ENCODE measurements around the gene FMN2. TPM values are rescaled to one million over a fixed set of nuclear protein-coding genes. Genes with fewer than 3 reads are reported as not detected.
"Not testable (repeated sequence)": the region's sequence is repeated elsewhere in the genome, so short reads cannot be mapped to it uniquely, and the experiment has no call there.

The FMN2 gene
- total RNA-seq, 1 donor from 2014 or later, result not detected

GRCh38 chr1:240405751-240406150 lies 314.1 kb downstream of the FMN2 start:
- Histone ChIP-seq H3K27ac (replicated peaks) (no peak overlapping the region), H3K4me1 (no peaks in the 10 kb centered on the region), H3K9me3 (replicated peaks) (no peaks in the 10 kb centered on the region), H3K36me3 (no peaks in the 10 kb centered on the region), H3K27me3 (ENCODE audit: low read depth) (no peaks in the 10 kb centered on the region), H3K4me3 (no peak overlapping the region)
- TF ChIP-seq CTCF (IDR thresholded peaks at IDR 0.05; ENCODE audit: borderline replicate concordance), result no peak
- no peak for DNase-seq
- intact Hi-C loops (cut with micrococcal nuclease), result no loop called here

GRCh38 chr1:240407407-240407806 lies 315.7 kb downstream of the FMN2 start:
- Histone ChIP-seq H3K36me3 (no peaks in the 10 kb centered on the region), H3K27me3 (ENCODE audit: low read depth) (no peaks in the 10 kb centered on the region), H3K27ac (replicated peaks) (no peak overlapping the region), H3K9me3 (replicated peaks) (no peaks in the 10 kb centered on the region), H3K4me1 (no peaks in the 10 kb centered on the region), H3K4me3 (no peak overlapping the region)
- intact Hi-C loops (cut with micrococcal nuclease), result no loop called here
- no peak for DNase-seq
- no peak for TF ChIP-seq CTCF (IDR thresholded peaks at IDR 0.05; ENCODE audit: borderline replicate concordance)

GRCh38 chr1:240409615-240410014 lies 317.9 kb downstream of the FMN2 start:
- H3K4me1 ChIP-seq, result no peaks in the 10 kb centered on the region
- intact Hi-C loops (cut with micrococcal nuclease), result no loop called here
- DNase-seq, result no peak
- H3K27me3 ChIP-seq (ENCODE audit: low read depth), result no peaks in the 10 kb centered on the region
- TF ChIP-seq CTCF (IDR thresholded peaks at IDR 0.05; ENCODE audit: borderline replicate concordance), result no peak
- H3K36me3 ChIP-seq, result no peaks in the 10 kb centered on the region
- no peak overlapping the region for H3K4me3 ChIP-seq
- H3K9me3 ChIP-seq (replicated peaks), result no peaks in the 10 kb centered on the region
- H3K27ac ChIP-seq (replicated peaks), result no peak overlapping the region

GRCh38 chr1:240413732-240414131 lies 322.0 kb downstream of the FMN2 start:
- intact Hi-C loops (cut with micrococcal nuclease), result no loop called here
- TF ChIP-seq CTCF (IDR thresholded peaks at IDR 0.05; ENCODE audit: borderline replicate concordance), result no peak
- Histone ChIP-seq H3K4me1 (no peaks in the 10 kb centered on the region), H3K27me3 (ENCODE audit: low read depth) (no peaks in the 10 kb centered on the region), H3K27ac (replicated peaks) (no peak overlapping the region), H3K9me3 (replicated peaks) (no peaks in the 10 kb centered on the region), H3K36me3 (no peaks in the 10 kb centered on the region), H3K4me3 (no peak overlapping the region)
- DNase-seq, result no peak

- no peak for DNase-seq
- Histone ChIP-seq H3K27ac (replicated peaks) (no peak overlapping the region), H3K27me3 (ENCODE audit: low read depth) (no peaks in the 10 kb centered on the region), H3K9me3 (replicated peaks) (no peaks in the 10 kb centered on the region), H3K36me3 (no peaks in the 10 kb centered on the region), H3K4me3 (no peak overlapping the region), H3K4me1 (no peaks in the 10 kb centered on the region)
- intact Hi-C loops (cut with micrococcal nuclease), result no loop called here
- TF ChIP-seq CTCF (IDR thresholded peaks at IDR 0.05; ENCODE audit: borderline replicate concordance), result no peak
These were observed 322.6 kb downstream of the FMN2 start for GRCh38 chr1:240414237-240414636.

GRCh38 chr1:240415011-240415410 lies 323.3 kb downstream of the FMN2 start:
- DNase-seq; H3K36me3 ChIP-seq; intact Hi-C loops (cut with micrococcal nuclease); H3K27ac ChIP-seq (replicated peaks); H3K4me1 ChIP-seq; H3K9me3 ChIP-seq (replicated peaks); H3K27me3 ChIP-seq (ENCODE audit: low read depth); H3K4me3 ChIP-seq: not testable (repeated sequence)
